NT2/D1 (cell line): Measurements from ENCODE around the gene PCA3.

Experiments
- YY1 ChIP-seq: IDR thresholded peaks from 2 replicates; pipeline ENCODE4 v1.6.1; 2011; ENCODE audit not compliant: insufficient read length, insufficient read depth
- ZNF274 ChIP-seq: IDR thresholded peaks from 2 replicates; pipeline ENCODE4 v1.6.1; 2011; ENCODE audit warnings: mild to moderate bottlenecking, low read depth, low read length

GRCh38 chr9:76725885-76726284 is 38.4 kb upstream of the PCA3 start:
- TF ChIP-seq YY1 (no peak), ZNF274 (no peak)
